ENCODE measurements around the gene CDKN1A. TPM values are rescaled to one million over a fixed set of nuclear protein-coding genes. Genes with fewer than 3 reads are reported as not detected.

Gene CDKN1A
- total RNA-seq, 2 donors from 2014 or later = 311 to 457 TPM

- Histone ChIP-seq H3K36me3 (no peaks in the 10 kb centered on the region), H3K4me1 (ENCODE audit: control insufficient read depth in 1 of 2, low read depth in 2 of 2) (peaks cover 0 to 11% of the 10 kb centered on the region in 2 donors), H3K27ac (no peak overlapping the region), H3K27me3 (replicated peaks; ENCODE audit: insufficient read depth) (no peaks in the 10 kb centered on the region), H3K9me3 (no peaks in the 10 kb centered on the region), H3K4me3 (no peak overlapping the region)
- no peak for TF ChIP-seq CTCF (IDR thresholded peaks at IDR 0.05)
- ATAC-seq (ENCODE audit: insufficient number of reproducible peaks, low FRiP score, low read depth) = no peak
- DNase-seq (ENCODE audit: low spot score) = no peak
Observed at GRCh38 chr6:36730424-36731380, 52.2 kb downstream of the CDKN1A start.

GRCh38 chr6:36731622-36732310, 53.3 kb downstream of the CDKN1A start:
- Histone ChIP-seq H3K4me1 (ENCODE audit: control insufficient read depth in 1 of 2, low read depth in 2 of 2) (peaks cover 5 to 17% of the 10 kb centered on the region in 2 donors), H3K27ac (no peak overlapping the region), H3K9me3 (no peaks in the 10 kb centered on the region), H3K27me3 (replicated peaks; ENCODE audit: insufficient read depth) (no peaks in the 10 kb centered on the region), H3K4me3 (no peak overlapping the region), H3K36me3 (no peaks in the 10 kb centered on the region)
- ATAC-seq (ENCODE audit: insufficient number of reproducible peaks, low FRiP score, low read depth) (no peak), DNase-seq (ENCODE audit: low spot score) (no peak)
- no peak for TF ChIP-seq CTCF (IDR thresholded peaks at IDR 0.05)

GRCh38 chr6:36733300-36733699, 54.8 kb downstream of the CDKN1A start:
- ATAC-seq (ENCODE audit: insufficient number of reproducible peaks, low FRiP score, low read depth) = no peak
- no peak overlapping the region for H3K4me3 ChIP-seq
- H3K27me3 ChIP-seq (replicated peaks; ENCODE audit: insufficient read depth) = no peaks in the 10 kb centered on the region
- H3K9me3 ChIP-seq = no peaks in the 10 kb centered on the region
- TF ChIP-seq CTCF (IDR thresholded peaks at IDR 0.05) = no peak
- H3K27ac ChIP-seq = no peak overlapping the region
- no peaks in the 10 kb centered on the region for H3K36me3 ChIP-seq
- DNase-seq (ENCODE audit: low spot score) = no peak
- peaks cover 5 to 17% of the 10 kb centered on the region in 2 donors for H3K4me1 ChIP-seq (ENCODE audit: control insufficient read depth in 1 of 2, low read depth in 2 of 2)

- peak; percentile 18 for ATAC-seq (ENCODE audit: insufficient number of reproducible peaks, low FRiP score, low read depth)
- peak overlapping the region; percentile 65 for H3K4me3 ChIP-seq
- TF ChIP-seq CTCF (IDR thresholded peaks at IDR 0.05) = no peak
Observed at GRCh38 chr6:36734486-36735060, 56.1 kb downstream of the CDKN1A start.

More at GRCh38 chr6:36734486-36735060, 56.1 kb downstream of the CDKN1A start:
- H3K36me3 ChIP-seq = no peaks in the 10 kb centered on the region
- no peak for DNase-seq (ENCODE audit: low spot score)
- no peaks in the 10 kb centered on the region for H3K27me3 ChIP-seq (replicated peaks; ENCODE audit: insufficient read depth)
- H3K9me3 ChIP-seq = no peaks in the 10 kb centered on the region
- peaks cover 5 to 17% of the 10 kb centered on the region in 2 donors for H3K4me1 ChIP-seq (ENCODE audit: control insufficient read depth in 1 of 2, low read depth in 2 of 2)
- peak overlapping the region; percentile 75 to 84 for H3K27ac ChIP-seq

Measured in thoracic aorta (tissue), 2 donors.